ENCODE measurements around the gene ATF5.
"Not testable (repeated sequence)": the region's sequence is repeated elsewhere in the genome, so short reads cannot be mapped to it uniquely, and the experiment has no call there.

The ATF5 gene

DNA sequence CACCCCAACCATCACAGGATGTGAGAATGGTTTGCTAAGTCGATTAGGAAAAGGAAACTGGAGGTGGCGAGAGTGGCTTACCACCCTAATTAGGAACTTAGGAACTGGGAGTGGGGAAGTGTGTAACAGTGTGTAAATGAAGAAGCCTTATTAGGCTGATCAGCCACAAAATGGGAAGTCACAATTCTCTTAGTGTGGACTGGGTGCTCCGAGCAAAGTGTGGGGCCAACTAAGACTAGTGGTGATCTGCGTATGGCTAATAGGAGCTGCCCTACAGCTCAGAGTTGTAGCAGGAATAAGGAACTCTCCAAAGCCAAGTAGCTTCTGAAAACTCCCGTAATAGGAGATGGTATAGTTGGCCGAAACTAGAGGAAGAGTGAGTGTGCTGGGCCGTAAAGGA lies 24.4 kb downstream of the ATF5 start:
- in situ Hi-C loops (cut with HindIII; ENCODE audit: low sequenced_read_pairs), result no loop called here
- DNase-seq (ENCODE audit: low read depth), result no peak
- TF ChIP-seq, protein P1, sequence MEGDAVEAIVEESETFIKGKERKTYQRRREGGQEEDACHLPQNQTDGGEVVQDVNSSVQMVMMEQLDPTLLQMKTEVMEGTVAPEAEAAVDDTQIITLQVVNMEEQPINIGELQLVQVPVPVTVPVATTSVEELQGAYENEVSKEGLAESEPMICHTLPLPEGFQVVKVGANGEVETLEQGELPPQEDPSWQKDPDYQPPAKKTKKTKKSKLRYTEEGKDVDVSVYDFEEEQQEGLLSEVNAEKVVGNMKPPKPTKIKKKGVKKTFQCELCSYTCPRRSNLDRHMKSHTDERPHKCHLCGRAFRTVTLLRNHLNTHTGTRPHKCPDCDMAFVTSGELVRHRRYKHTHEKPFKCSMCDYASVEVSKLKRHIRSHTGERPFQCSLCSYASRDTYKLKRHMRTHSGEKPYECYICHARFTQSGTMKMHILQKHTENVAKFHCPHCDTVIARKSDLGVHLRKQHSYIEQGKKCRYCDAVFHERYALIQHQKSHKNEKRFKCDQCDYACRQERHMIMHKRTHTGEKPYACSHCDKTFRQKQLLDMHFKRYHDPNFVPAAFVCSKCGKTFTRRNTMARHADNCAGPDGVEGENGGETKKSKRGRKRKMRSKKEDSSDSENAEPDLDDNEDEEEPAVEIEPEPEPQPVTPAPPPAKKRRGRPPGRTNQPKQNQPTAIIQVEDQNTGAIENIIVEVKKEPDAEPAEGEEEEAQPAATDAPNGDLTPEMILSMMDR (IDR thresholded peaks at IDR 0.05; ENCODE audit: low read depth, low read length, missing control alignments), result no peak
- no peak overlapping the region for H3K4me3 ChIP-seq (ENCODE audit: low read depth, low read length)

DNA sequence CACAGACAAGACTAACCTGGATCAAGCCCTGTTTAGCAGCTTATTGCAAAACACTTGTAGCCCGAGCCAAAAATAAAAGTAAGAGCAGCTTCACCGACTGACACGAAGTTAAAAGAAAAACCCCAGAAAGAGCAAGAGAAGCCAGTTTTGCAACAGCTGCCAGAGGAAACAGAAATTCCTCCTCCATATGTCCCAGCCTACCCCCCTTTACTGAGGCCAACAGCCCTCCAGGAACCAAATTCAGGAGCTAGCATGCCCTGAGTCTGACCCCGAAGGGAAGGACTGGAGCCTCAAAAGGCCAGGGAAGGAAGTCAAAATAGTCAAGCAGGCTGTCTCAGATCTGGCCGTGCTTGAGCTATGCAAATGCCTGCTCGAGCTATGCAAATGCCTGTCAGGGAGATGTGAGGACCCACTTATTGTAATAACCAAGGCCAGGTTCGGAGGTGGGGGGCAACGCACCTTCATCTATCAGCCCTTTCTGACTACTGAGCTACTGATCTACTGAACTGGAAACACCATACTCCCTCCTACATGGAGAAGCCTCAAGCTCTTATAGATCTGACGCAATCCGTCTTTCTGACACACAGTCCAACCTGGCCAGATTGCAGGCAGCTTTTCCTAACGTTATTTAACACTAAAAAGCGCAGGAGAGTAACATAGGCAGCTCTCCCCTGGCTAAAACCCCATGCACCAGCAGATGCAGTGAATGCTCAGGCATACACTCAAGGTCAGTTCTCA lies 25.3 kb downstream of the ATF5 start:
- in situ Hi-C loops (cut with HindIII; ENCODE audit: low sequenced_read_pairs), result no loop called here
- DNase-seq (ENCODE audit: low read depth), result no peak
- TF ChIP-seq, protein P1 (IDR thresholded peaks at IDR 0.05; ENCODE audit: low read depth, low read length, missing control alignments), result no peak
- no peak overlapping the region for H3K4me3 ChIP-seq (ENCODE audit: low read depth, low read length)

DNA sequence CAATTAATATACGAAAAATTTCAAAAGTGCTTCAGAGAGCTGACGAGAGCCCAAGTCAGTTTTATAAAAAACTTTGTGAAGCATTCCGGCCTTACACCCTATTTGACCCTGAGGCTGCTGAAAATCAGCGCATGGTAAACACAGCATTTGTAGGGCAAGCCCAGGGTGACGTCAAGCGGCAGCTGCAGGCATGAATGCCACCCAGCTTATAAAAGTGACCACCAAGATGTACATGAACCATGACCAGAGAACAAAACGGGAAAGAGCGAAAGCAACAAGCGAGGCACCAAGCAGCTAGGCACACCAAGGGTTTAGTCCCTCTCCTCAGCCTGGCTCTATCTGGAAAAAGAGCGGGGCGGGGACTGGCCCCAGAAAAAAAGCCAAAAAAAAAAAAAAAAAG lies 25.9 kb downstream of the ATF5 start:
- DNase-seq (ENCODE audit: low read depth), result no peak
- TF ChIP-seq, protein P1 (IDR thresholded peaks at IDR 0.05; ENCODE audit: low read depth, low read length, missing control alignments), result no peak
- in situ Hi-C loops (cut with HindIII; ENCODE audit: low sequenced_read_pairs), result no loop called here
- H3K4me3 ChIP-seq (ENCODE audit: low read depth, low read length), result no peak overlapping the region

DNA sequence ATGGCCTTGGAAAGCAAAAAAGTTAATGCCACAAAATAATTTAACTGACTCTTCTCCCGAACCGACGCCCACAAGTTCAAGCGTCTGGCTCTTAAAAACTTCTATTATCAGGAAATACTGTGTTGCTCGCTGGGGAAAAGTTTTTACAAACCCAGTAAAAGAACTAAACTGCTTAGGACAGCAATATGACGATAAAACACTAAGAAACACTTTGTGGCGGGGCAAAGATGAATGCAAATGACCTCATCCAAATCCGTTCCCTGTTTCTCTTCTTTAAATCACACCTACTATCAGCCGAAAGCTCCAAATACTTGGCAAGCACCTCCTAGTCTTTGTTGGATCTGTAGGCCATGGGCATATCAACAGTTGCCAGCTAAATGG lies 27.1 kb downstream of the ATF5 start:
- in situ Hi-C loops (cut with HindIII; ENCODE audit: low sequenced_read_pairs), result no loop called here
- no peak overlapping the region for H3K4me3 ChIP-seq (ENCODE audit: low read depth, low read length)
- DNase-seq (ENCODE audit: low read depth), result no peak
- TF ChIP-seq, protein P1 (IDR thresholded peaks at IDR 0.05; ENCODE audit: low read depth, low read length, missing control alignments), result no peak

DNA sequence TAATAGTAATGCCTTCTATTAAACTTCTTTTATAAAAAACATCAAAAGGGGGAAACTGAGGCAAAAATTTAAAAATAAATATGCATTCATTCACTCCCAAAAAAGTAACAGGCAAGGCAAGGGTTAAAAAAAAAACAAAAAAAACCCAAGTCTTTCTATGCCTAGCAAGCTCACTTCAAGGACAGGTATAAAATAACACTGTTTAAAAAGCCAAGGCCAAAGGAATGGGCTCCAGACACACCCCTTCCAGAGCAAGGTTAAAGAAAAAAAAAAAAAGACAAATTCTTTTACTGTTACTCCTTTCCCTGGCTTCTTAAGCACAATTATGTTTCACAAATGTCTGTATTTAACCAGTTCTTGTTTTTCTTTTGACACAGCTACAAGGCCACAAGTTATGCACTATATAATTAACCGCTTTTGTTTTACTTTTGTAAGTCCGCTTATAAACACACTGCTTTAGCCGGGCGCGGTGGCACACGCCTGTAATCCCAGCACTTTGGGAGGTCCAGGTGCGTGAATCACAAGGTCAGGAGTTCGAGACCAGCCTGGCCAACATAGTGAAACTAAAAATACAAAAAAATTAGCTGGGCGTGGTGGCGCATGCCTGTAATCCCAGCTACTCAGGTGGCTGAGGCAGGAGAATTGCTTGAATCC lies 28.4 kb downstream of the ATF5 start:
- in situ Hi-C loops (cut with HindIII; ENCODE audit: low sequenced_read_pairs), result no loop called here
- TF ChIP-seq, protein P1 (IDR thresholded peaks at IDR 0.05; ENCODE audit: low read depth, low read length, missing control alignments), result no peak
- H3K4me3 ChIP-seq (ENCODE audit: low read depth, low read length), result no peak overlapping the region
- DNase-seq (ENCODE audit: low read depth), result no peak

DNA sequence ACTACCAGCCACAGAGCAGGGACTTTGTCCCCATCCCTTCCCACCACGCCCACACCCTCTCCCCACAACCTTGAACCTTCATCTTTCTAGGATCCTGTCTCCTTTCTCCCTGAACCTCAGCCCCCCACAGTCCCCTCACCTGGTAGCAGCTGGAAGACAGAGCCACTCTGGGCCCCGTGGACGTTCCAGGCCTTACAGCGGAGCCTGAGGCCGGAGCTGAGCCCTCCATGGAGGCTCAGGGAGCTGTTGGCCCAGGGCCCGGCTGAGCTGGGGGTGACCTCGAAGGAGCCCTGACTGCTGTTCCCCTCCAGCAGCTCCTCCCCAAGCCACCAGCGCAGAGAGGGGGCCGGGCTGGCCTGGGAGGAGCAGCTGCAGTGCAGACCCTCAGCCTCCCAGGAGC lies 29.1 kb downstream of the ATF5 start:
- H3K4me3 ChIP-seq (ENCODE audit: low read depth, low read length); DNase-seq (ENCODE audit: low read depth); in situ Hi-C loops (cut with HindIII; ENCODE audit: low sequenced_read_pairs): not testable (repeated sequence)

DNA sequence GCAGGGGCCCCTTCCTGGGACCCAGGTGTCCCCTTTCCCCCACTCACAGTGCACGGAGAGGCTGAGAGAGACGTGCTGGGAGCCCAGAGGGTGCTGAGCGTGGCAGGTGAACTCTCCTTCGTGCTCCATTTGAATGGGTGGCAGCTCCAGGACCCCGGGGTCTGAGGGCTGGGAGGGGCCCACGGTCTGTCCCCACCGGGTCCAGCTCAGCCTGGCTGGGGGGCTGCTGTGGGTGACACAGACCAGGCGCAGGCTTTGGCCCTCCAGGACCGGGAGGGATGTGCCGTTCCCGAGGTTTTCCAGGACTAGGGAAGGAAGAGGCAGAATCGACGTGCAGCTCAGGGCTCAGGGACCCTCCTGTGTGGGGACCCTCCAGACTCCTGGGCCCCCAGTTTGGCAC lies 29.6 kb downstream of the ATF5 start:
- DNase-seq (ENCODE audit: low read depth); H3K4me3 ChIP-seq (ENCODE audit: low read depth, low read length); in situ Hi-C loops (cut with HindIII; ENCODE audit: low sequenced_read_pairs): not testable (repeated sequence)

DNA sequence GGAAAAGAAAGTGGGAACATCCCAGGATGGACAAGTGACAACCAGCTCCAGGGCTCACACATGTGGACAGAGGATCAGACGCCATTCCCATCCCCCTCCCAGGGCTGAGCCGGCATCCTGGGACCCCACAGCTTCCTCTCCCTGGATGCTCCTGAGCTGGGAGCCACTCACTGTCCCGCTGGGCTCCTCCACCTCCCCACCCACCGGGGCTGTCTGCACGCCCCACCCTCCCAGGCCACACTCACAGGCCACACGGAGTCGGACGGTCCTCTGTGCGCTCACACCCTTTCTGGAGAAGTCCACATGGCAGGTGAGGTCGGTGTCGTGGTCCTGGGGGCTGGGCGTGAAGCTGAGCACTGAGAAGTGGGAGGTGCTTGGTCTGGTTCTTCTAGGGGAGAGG lies 30.9 kb downstream of the ATF5 start:
- DNase-seq (ENCODE audit: low read depth); in situ Hi-C loops (cut with HindIII; ENCODE audit: low sequenced_read_pairs); H3K4me3 ChIP-seq (ENCODE audit: low read depth, low read length): not testable (repeated sequence)

DNA sequence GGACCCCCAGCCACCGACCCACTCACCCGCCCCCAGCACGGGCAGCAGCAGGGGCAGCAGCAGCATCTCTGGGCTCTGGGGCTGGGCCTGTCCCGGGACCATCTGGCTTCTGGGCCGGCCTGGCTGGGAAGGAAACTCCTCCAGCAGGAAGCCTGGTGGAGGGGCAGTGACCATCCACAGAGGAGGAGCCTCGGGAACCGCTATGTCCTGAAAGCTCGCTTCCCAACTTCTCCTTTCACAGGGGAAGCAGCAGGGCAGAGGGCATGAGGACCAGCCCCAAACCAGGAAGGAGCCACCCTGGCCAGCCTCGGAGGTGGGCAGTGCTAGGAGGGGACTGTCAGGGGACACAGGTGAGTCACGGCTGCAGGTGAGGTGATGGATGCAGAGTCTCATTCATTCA lies 32.0 kb downstream of the ATF5 start, which contains the start of gene SIGLEC11:
TSS of gene SIGLEC11 (minus strand) at position 193 of the 400 bp plus-strand sequence. CDS start at position 102, 91 bp downstream.
- in situ Hi-C loops (cut with HindIII; ENCODE audit: low sequenced_read_pairs); DNase-seq (ENCODE audit: low read depth); H3K4me3 ChIP-seq (ENCODE audit: low read depth, low read length): not testable (repeated sequence)
